ENCODE data around the gene RC3H1. TPM values are rescaled to one million over a fixed set of nuclear protein-coding genes. Genes with fewer than 3 reads are reported as not detected.
"Not testable (repeated sequence)": the region's sequence is repeated elsewhere in the genome, so short reads cannot be mapped to it uniquely, and the experiment has no call there.

RC3H1 gene
- total and polyA plus RNA-seq, 8 donors: 2.9 to 49.0 (median 11.2) TPM

DNA sequence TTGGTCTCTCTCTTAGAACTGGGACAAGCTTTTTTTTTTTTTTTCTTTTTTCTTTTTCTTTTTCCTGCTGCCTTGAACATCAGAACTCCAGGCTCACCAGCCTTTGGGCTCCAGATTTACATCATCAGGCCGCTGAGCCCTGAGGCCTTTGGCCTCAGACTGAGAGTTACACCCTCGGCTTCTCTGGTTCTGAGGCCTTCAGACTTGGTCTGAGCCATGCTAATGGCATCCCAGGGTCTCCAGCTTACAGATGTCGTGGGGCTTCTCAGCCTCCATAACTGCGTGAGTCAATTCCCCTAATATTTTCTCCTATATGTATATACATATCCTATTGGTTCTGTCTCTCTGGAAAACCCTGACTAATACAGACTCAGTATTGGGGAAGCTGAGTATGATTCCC is 36.5 kb upstream of the RC3H1 start:
- 91 to 94% (median 94%) methylated on average over 4 of the region's 4 CpGs for WGBS, 5 donors
- no peaks in the 10 kb centered on the region for H3K36me3 ChIP-seq
- no peaks in the 10 kb centered on the region for H3K9me3 ChIP-seq
- H3K4me1 ChIP-seq: no peaks in the 10 kb centered on the region
- TF ChIP-seq POLR2A (IDR thresholded peaks at IDR 0.05): no peak
- TF ChIP-seq EP300 (IDR thresholded peaks at IDR 0.05): no peak
- TF ChIP-seq, protein P1, sequence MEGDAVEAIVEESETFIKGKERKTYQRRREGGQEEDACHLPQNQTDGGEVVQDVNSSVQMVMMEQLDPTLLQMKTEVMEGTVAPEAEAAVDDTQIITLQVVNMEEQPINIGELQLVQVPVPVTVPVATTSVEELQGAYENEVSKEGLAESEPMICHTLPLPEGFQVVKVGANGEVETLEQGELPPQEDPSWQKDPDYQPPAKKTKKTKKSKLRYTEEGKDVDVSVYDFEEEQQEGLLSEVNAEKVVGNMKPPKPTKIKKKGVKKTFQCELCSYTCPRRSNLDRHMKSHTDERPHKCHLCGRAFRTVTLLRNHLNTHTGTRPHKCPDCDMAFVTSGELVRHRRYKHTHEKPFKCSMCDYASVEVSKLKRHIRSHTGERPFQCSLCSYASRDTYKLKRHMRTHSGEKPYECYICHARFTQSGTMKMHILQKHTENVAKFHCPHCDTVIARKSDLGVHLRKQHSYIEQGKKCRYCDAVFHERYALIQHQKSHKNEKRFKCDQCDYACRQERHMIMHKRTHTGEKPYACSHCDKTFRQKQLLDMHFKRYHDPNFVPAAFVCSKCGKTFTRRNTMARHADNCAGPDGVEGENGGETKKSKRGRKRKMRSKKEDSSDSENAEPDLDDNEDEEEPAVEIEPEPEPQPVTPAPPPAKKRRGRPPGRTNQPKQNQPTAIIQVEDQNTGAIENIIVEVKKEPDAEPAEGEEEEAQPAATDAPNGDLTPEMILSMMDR (IDR thresholded peaks at IDR 0.05): no peak
- no peak for TF ChIP-seq POLR2AphosphoS5 (IDR thresholded peaks at IDR 0.05)
- DNase-seq: no peak
- H3K27me3 ChIP-seq: no peaks in the 10 kb centered on the region
- intact Hi-C loops (cut with DNase I; ENCODE audit: low total_unique reads): no loop called here
- H3K4me3 ChIP-seq: no peak overlapping the region
- H3K27ac ChIP-seq: no peak overlapping the region

DNA sequence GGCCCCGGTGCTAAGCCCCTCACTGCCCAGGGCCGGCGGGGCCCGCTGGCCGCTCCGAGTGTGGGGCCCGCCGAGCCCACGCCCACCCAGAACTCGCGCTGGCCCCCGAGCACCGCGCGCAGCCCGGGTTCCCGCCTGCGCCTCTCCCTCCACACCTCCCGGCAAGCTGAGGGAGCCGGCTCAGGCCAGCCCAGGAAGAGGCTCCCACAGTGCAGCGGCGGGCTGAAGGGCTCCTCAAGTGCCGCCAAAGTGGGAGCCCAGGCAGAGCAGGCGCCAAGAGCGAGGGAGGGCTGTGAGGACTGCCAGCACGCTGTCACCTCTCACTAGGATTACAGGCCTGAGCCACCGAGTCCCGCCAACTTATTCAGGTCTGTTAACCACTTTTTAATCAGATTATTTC is 34.5 kb upstream of the RC3H1 start:
- intact Hi-C loops (cut with DNase I; ENCODE audit: low total_unique reads); H3K9me3 ChIP-seq; DNase-seq; H3K4me1 ChIP-seq; H3K27ac ChIP-seq; H3K36me3 ChIP-seq; H3K27me3 ChIP-seq; H3K4me3 ChIP-seq: not testable (repeated sequence)
- WGBS, 5 donors: 93 to 97% (median 96%) methylated on average over 17 to 28 of the region's 28 CpGs

DNA sequence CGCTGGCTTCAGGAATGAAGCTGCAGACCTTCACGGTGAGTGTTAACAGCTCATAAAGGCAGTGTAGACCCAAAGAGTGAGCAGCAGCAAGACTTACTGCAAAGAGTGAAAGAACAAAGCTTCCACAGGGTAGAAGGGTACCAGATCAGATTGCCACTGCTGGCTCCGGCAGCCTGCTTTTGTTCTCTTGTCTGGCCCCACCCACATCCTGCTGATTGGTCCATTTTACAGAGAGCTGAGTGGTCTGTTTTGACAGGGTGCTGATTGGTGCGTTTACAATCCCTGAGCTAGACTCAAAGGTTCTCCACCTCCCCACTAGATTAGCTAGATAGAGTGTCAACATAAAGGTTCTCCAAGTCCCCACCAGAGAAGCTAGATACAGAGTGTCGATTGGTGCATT is 33.6 kb upstream of the RC3H1 start:
- H3K4me1 ChIP-seq; H3K4me3 ChIP-seq; intact Hi-C loops (cut with DNase I; ENCODE audit: low total_unique reads); H3K27ac ChIP-seq; H3K27me3 ChIP-seq; H3K36me3 ChIP-seq; H3K9me3 ChIP-seq; DNase-seq: not testable (repeated sequence)
- WGBS, 5 donors: 87 to 96% (median 90%) methylated on average over 5 of the region's 5 CpGs

DNA sequence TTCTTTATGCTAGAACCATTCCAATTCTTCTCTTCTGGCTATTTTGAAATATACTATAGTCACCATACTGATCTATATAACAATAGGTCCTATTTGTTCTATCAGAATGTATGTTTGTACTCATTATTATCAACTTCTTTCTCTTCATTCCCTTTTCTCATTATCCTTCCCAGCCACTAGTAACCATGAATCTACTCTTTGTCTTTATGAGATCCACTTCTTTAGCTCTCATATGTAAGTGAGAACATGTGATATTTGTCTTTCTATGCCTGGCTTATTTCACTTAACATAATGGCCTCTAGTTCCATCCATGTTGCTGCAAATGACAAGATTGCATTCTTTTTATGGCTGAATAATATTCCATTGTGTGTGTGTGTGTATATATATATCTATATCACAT is 31.7 kb upstream of the RC3H1 start:
- Histone ChIP-seq H3K4me1 (no peaks in the 10 kb centered on the region), H3K36me3 (no peaks in the 10 kb centered on the region), H3K9me3 (no peaks in the 10 kb centered on the region), H3K27me3 (no peaks in the 10 kb centered on the region), H3K4me3 (no peak overlapping the region), H3K27ac (no peak overlapping the region)
- intact Hi-C loops (cut with DNase I; ENCODE audit: low total_unique reads): no loop called here
- DNase-seq: no peak
- TF ChIP-seq, protein P1 (IDR thresholded peaks at IDR 0.05): no peak
- TF ChIP-seq POLR2A (IDR thresholded peaks at IDR 0.05) (no peak), POLR2AphosphoS5 (IDR thresholded peaks at IDR 0.05) (no peak), EP300 (IDR thresholded peaks at IDR 0.05) (no peak)

DNA sequence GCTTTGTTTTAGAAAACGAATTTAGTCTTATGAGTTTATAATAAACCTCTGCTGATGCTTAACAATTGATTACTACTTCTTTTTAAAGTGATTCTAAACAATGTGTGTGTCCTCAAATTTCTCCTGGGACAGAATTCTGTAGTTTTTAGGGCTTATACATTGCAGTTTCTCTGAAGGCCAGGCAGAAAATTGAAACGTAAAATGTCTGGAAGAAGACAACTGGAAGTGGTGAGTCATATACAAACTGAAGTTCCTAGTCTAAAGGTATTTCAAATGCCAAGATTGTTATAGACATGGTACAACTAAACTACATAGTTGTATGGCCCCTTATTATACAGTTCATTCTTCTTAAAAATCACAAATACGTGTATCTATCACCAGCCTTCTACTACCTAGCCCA is 30.5 kb upstream of the RC3H1 start:
- H3K27ac ChIP-seq: no peak overlapping the region
- WGBS, 5 donors: 66 to 75% (median 69%) methylated on average over 3 of the region's 3 CpGs
- no peak for TF ChIP-seq EP300 (IDR thresholded peaks at IDR 0.05)
- no peak for TF ChIP-seq POLR2AphosphoS5 (IDR thresholded peaks at IDR 0.05)
- TF ChIP-seq, protein P1 (IDR thresholded peaks at IDR 0.05): no peak
- TF ChIP-seq POLR2A (IDR thresholded peaks at IDR 0.05): no peak

DNA sequence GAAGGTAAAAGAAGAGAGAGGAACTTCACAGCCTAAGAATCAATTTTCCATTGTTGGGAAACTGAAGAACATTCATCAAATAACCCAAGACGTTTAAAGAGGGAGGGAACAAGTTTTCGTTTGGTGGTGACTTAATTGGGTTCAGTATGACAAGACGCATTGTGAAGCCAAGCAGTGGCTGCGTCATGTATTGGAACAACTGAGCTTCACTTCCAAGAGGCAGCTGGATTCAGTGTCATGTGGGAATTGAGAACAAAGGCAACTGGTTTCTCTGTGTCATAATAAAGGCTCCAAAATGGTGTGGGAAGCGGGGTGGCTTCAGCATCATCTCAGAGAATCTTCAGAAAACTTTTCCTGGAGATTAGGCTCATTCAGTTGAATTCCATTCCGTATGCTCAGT is 29.8 kb upstream of the RC3H1 start:
- Histone ChIP-seq H3K27ac (no peak overlapping the region), H3K27me3 (no peaks in the 10 kb centered on the region), H3K36me3 (no peaks in the 10 kb centered on the region), H3K4me1 (no peaks in the 10 kb centered on the region), H3K9me3 (no peaks in the 10 kb centered on the region), H3K4me3 (no peak overlapping the region)
- intact Hi-C loops (cut with DNase I; ENCODE audit: low total_unique reads): no loop called here
- WGBS, 5 donors: 54 to 66% (median 59%) methylated on average over 6 of the region's 6 CpGs
- peak in 1 of 2 donors; percentile 56 for DNase-seq
- TF ChIP-seq POLR2AphosphoS5 (IDR thresholded peaks at IDR 0.05): peak in 1 of 3 donors; percentile 15
- TF ChIP-seq, protein P1 (IDR thresholded peaks at IDR 0.05): no peak

More for the DNA sequence above, 30.5 kb upstream of the RC3H1 start:
- Histone ChIP-seq H3K4me3 (no peak overlapping the region), H3K36me3 (no peaks in the 10 kb centered on the region), H3K4me1 (no peaks in the 10 kb centered on the region), H3K9me3 (no peaks in the 10 kb centered on the region), H3K27me3 (no peaks in the 10 kb centered on the region)
- intact Hi-C loops (cut with DNase I; ENCODE audit: low total_unique reads): no loop called here
- no peak for DNase-seq

Measured in stomach (tissue), 9 donors.